BLaER1 treated with 17β-estradiol and CSF1 and Interleukin-3, amounts not matched to agents 10 nM and 100 nM (cell line): Measurements from ENCODE around the gene PRKACB.
"Not testable (repeated sequence)": the region's sequence is repeated elsewhere in the genome, so short reads cannot be mapped to it uniquely, and the experiment has no call there.

ENCODE experiments used
- H3K27ac ChIP-seq, 11 experiments: shearing (Covaris generic); formaldehyde crosslinking; 2 replicates each; pipeline ENCODE4 v1.8.1; 2022
- H3K27me3 ChIP-seq, 11 experiments: shearing (Covaris generic); formaldehyde crosslinking; 2 replicates each; pipeline ENCODE4 v1.8.1; 2022
- H3K36me3 ChIP-seq, 11 experiments: shearing (Covaris generic); formaldehyde crosslinking; 2 replicates each; pipeline ENCODE4 v1.8.1; 2022
- H3K4me1 ChIP-seq, 10 experiments: shearing (Covaris generic); formaldehyde crosslinking; 2 replicates each; pipeline ENCODE4 v1.8.1; 2022
- H3K4me2 ChIP-seq, 11 experiments: shearing (Covaris generic); formaldehyde crosslinking; 2 replicates each; pipeline ENCODE4 v1.8.1; 2022
- H3K4me3 ChIP-seq, 10 experiments: shearing (Covaris generic); formaldehyde crosslinking; 2 replicates each; pipeline ENCODE4 v1.8.1; 2022
- H3K9ac ChIP-seq, 11 experiments: shearing (Covaris generic); formaldehyde crosslinking; 2 replicates each; pipeline ENCODE4 v1.8.1; 2022
- H3K9me3 ChIP-seq, 11 experiments: shearing (Covaris generic); formaldehyde crosslinking; replicated peaks in 1 of 11; 2 replicates each; pipeline ENCODE4 v1.8.1; 2022
- H4K20me1 ChIP-seq, 11 experiments: shearing (Covaris generic); formaldehyde crosslinking; 2 replicates each; pipeline ENCODE4 v1.8.1; 2022
- Cebpa-rat ChIP-seq, 11 experiments: shearing (Covaris generic); IDR thresholded peaks; 2 replicates each; pipeline ENCODE4 v1.8.1; 2022

Gene PRKACB

DNA sequence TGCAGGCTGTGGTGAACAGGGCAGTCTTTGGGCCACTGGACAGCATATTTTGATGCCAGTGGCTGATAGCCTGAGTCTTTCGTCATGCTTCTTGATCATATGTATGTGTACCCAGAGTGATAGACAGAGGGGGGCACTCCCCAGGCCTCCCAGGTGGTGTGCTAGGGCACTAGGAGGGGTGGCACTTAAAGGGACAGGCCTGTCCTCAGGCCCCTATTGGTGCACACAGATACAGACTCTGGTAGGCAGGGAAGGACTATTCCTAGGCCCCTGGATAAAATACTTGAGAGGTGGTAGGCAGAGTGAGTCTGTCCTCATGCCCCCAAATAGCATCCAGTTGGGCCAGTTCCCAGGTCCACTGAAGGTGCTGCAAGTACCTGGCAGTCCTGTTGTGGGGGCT, 80.8 kb downstream of the PRKACB start:
- Histone ChIP-seq H3K4me2 (no peak overlapping the region), H3K9ac (no peak overlapping the region), H3K4me3 (no peak overlapping the region), H3K36me3 (peaks cover 0 to 8% (median 0%) of the 10 kb centered on the region in 11 experiments; a peak in 5 of 22 replicates), H3K27ac (peak overlapping the region in 3 of 11 experiments; percentile 5 to 25 (median 20); a peak in 3 of 22 replicates), H3K4me1 (no peaks in the 10 kb centered on the region), H3K27me3 (no peaks in the 10 kb centered on the region), H4K20me1 (no peaks in the 10 kb centered on the region), H3K9me3 (peaks cover 20 to 29% (median 24%) of the 10 kb centered on the region in 11 experiments; a peak in 20 of 22 replicates)
- no peak for TF ChIP-seq Cebpa-rat (IDR thresholded peaks at IDR 0.05)

DNA sequence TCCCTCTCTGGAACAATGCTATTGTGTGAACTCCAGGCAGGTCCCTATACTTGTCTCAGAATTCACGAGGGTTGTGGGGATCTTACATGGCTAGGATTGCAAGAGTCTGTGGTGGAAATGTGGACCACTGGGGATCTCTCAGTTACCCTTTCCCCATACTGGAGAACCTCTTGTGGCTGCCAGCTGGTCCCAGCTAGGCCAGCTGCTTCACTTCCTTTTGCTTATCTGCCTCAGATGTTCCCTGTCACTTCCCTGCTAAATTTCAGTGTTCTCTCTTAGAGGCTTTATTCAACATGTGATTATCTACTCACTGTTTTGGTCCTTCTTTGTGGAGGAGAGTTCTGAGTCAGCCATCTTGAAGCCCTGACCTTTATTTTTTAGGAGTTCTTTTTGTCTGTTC, 81.6 kb downstream of the PRKACB start:
- H3K4me1 ChIP-seq = no peaks in the 10 kb centered on the region
- H3K27me3 ChIP-seq = no peaks in the 10 kb centered on the region
- no peak overlapping the region for H3K4me2 ChIP-seq
- H3K36me3 ChIP-seq = peaks cover 0 to 8% (median 0%) of the 10 kb centered on the region in 11 experiments; a peak in 5 of 22 replicates
- no peak overlapping the region for H3K4me3 ChIP-seq
- no peak for TF ChIP-seq Cebpa-rat (IDR thresholded peaks at IDR 0.05)
- H3K9ac ChIP-seq = no peak overlapping the region
- no peaks in the 10 kb centered on the region for H4K20me1 ChIP-seq
- peak overlapping the region in 2 of 11 experiments; percentile 5 to 9; a peak in 2 of 22 replicates for H3K27ac ChIP-seq
- peaks cover 20 to 29% (median 23%) of the 10 kb centered on the region in 11 experiments; a peak in 19 of 22 replicates for H3K9me3 ChIP-seq

DNA sequence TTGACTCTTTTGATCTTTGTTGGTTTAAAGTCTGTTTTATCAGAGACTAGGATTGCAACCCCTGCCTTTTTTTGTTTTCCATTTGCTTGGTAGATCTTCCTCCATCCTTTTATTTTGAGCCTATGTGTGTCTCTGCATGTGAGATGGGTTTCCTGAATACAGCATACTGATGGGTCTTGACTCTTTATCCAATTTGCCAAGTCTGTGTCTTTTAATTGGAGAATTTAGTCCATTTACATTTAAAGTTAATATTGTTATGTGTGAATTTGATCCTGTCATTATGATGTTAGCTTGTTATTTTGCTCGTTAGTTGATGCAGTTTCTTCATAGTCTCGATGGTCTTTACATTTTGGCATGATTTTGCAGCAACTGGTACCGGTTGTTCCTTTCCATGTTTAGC, 88.6 kb downstream of the PRKACB start:
- H3K27ac ChIP-seq, H3K9ac ChIP-seq, H3K36me3 ChIP-seq, H3K4me3 ChIP-seq, H3K4me2 ChIP-seq, H3K27me3 ChIP-seq, H3K4me1 ChIP-seq, H4K20me1 ChIP-seq: not testable (repeated sequence)
- peaks cover 0 to 10% (median 4%) of the 10 kb centered on the region in 11 experiments; a peak in 9 of 22 replicates for H3K9me3 ChIP-seq

DNA sequence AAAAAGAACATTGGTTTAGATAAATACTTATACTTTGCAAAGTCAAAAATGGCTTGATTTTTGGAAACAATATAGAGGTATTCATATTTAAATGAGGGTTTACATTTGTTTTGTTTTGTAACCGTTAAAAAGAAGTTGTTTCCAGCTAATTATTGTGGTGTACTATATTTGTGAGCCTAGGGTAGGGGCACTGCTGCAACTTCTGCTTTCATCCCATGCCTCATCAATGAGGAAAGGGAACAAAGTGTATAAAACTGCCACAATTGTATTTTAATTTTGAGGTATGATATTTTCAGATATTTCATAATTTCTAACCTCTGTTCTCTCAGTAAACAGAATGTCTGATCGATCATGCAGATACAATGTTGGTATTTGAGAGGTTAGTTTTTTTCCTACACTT, 92.2 kb downstream of the PRKACB start:
- H3K4me2 ChIP-seq = no peak overlapping the region
- H3K9ac ChIP-seq = no peak overlapping the region
- H3K9me3 ChIP-seq = peaks cover 0 to 10% (median 4%) of the 10 kb centered on the region in 11 experiments; a peak in 9 of 22 replicates
- H3K4me3 ChIP-seq = no peak overlapping the region
- no peaks in the 10 kb centered on the region for H4K20me1 ChIP-seq
- peaks cover 0 to 8% (median 5%) of the 10 kb centered on the region in 11 experiments; a peak in 5 of 22 replicates for H3K36me3 ChIP-seq
- TF ChIP-seq Cebpa-rat (IDR thresholded peaks at IDR 0.05) = no peak
- H3K27me3 ChIP-seq = no peaks in the 10 kb centered on the region
- H3K27ac ChIP-seq = no peak overlapping the region
- peaks cover 0 to 10% (median 0%) of the 10 kb centered on the region in 10 experiments; a peak in 5 of 20 replicates for H3K4me1 ChIP-seq

DNA sequence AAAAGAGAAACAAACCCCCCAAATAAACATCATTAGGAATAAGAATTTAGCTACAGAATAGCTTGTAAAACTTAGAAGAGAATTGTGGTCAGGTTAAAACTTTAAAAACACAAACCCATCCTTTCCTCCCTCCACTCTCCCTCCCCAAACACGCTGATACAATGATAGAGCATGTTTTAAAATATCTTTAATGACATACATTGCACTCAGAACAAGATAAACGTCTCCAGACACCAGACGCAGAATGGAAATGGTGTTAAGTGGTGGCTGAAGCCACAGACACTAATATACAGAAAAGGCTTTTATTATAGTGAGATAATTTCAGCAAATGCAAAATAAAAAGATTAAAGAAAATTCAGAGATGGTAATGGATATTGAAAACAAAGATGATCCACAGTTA, 98.6 kb downstream of the PRKACB start:
- no peak for TF ChIP-seq Cebpa-rat (IDR thresholded peaks at IDR 0.05)
- H4K20me1 ChIP-seq = no peaks in the 10 kb centered on the region
- peaks cover 0 to 7% (median 0%) of the 10 kb centered on the region in 11 experiments; a peak in 1 of 22 replicates for H3K36me3 ChIP-seq
- H3K27me3 ChIP-seq = no peaks in the 10 kb centered on the region
- H3K9me3 ChIP-seq = no peaks in the 10 kb centered on the region
- H3K4me3 ChIP-seq = no peak overlapping the region
- H3K27ac ChIP-seq = no peak overlapping the region
- no peaks in the 10 kb centered on the region for H3K4me1 ChIP-seq
- H3K9ac ChIP-seq = no peak overlapping the region
- H3K4me2 ChIP-seq = no peak overlapping the region

DNA sequence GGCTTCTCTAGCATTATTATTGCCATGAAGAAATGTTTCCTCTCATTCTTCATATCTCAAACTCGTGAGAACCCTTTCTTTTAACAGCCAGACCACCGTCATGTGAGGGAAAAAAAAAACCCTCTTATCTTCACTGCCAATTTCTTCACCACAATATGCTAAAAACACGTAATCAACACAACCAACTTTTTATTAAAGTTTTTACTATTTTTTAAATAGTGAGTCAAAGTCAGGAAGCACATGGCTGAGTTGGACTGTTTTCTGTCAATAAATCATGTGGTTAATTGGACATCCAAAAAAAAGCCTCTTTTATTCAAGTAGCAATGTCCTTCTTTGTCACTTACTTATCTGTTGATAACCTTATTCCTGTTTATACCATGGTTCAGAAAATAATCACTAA, 101.5 kb downstream of the PRKACB start:
- Histone ChIP-seq H3K4me3 (no peak overlapping the region), H3K4me2 (no peak overlapping the region), H3K27ac (no peak overlapping the region), H3K36me3 (no peaks in the 10 kb centered on the region), H3K27me3 (no peaks in the 10 kb centered on the region), H3K4me1 (no peaks in the 10 kb centered on the region), H3K9me3 (no peaks in the 10 kb centered on the region), H3K9ac (no peak overlapping the region), H4K20me1 (no peaks in the 10 kb centered on the region)
- no peak for TF ChIP-seq Cebpa-rat (IDR thresholded peaks at IDR 0.05)

DNA sequence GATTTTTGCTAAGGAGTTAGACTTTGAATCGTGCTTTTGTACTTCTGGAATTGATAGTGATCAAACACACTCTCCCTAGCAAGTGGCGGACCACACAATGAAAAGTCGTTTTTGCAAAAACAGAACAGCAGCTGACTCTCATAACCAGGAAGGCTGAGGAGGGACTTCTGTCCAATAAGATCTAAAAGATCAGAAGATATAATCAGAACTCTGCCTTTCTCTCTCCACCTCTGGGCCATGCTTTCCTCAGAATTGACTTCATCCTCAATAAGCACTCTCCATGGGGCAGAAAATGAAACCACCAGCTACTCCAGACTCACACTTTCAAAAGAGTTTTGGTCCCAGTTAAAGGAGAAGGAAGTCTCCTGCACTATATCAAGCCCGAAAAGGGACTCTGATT, 102.1 kb downstream of the PRKACB start:
- Histone ChIP-seq H3K4me3 (no peak overlapping the region), H3K4me2 (no peak overlapping the region), H3K27me3 (no peaks in the 10 kb centered on the region), H3K4me1 (no peaks in the 10 kb centered on the region), H3K9me3 (0 out of 22 replicates have a peak, but pooled peaks cover 0 to 3% (median 0%) of the 10 kb centered on the region in 11 experiments), H4K20me1 (no peaks in the 10 kb centered on the region), H3K27ac (no peak overlapping the region), H3K36me3 (no peaks in the 10 kb centered on the region), H3K9ac (no peak overlapping the region)
- no peak for TF ChIP-seq Cebpa-rat (IDR thresholded peaks at IDR 0.05)

DNA sequence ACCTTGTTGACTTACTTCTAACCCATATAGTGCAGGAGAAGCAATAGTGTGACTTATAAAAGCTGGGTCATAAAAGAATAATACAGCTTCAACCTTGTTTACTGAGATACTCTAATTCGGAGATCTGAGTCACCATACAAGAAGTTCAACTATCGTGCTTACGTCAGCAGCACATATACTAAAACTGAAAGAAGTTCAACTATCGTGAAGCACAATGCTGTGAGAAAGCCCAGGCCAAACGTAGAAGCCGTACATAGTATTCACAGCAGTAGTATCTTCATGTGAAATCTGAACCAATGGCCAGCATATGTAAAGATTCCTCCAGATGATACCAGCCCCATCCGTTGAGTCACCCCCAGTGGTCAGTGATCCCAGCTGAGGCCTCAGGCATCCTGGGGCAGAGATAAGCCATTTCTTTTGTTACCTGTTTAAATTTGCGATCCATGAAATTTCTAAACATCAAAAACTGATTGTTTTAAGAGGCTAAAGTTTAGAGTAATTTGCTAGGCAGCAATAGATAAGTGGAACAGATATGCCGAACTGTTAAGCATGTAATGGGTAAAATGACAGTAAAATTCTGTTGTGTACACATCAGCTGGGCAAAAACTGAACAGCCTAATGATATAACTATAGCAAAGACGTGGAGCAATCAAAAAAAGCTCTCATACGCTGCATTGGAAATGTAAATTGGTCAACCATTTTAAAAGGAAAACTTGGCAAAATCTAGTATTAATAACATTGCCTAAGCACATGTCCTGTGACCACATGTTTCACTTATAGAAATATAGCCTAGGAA, 103.6 kb downstream of the PRKACB start:
- no peak overlapping the region for H3K9ac ChIP-seq
- H3K27ac ChIP-seq = no peak overlapping the region
- no peak overlapping the region for H3K4me2 ChIP-seq

DNA sequence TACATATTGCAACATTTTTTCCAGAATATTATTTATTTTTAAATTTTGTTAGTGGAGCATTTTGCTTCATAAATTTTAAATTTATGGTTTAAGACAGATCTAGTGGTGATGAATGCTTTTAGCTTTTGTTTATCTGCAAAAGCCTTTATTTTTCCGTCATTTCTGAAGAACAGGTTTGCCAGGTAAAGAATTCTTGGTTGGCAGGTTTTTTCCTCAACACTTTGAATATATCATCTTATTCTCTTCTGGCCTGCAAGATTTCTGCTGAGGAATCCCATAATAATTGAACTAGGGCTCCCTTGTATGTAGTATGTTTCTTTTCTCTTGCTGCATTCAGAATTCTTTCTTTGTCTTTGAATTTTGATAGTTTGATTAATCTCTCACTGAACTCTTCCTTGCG, 106.6 kb downstream of the PRKACB start:
- TF ChIP-seq Cebpa-rat (IDR thresholded peaks at IDR 0.05) = no peak
- no peak overlapping the region for H3K4me2 ChIP-seq
- H3K9ac ChIP-seq = no peak overlapping the region
- no peak overlapping the region for H3K4me3 ChIP-seq
- no peak overlapping the region for H3K27ac ChIP-seq
- H3K27me3 ChIP-seq = no peaks in the 10 kb centered on the region
- H3K9me3 ChIP-seq = 0 out of 22 replicates have a peak, but pooled peaks cover 0 to 3% (median 0%) of the 10 kb centered on the region in 11 experiments
- no peaks in the 10 kb centered on the region for H3K36me3 ChIP-seq
- H3K4me1 ChIP-seq = no peaks in the 10 kb centered on the region
- no peaks in the 10 kb centered on the region for H4K20me1 ChIP-seq

More for the DNA sequence above, 103.6 kb downstream of the PRKACB start:
- Histone ChIP-seq H3K27me3 (no peaks in the 10 kb centered on the region), H3K4me1 (no peaks in the 10 kb centered on the region), H4K20me1 (no peaks in the 10 kb centered on the region), H3K9me3 (0 out of 22 replicates have a peak, but pooled peaks cover 0 to 3% (median 0%) of the 10 kb centered on the region in 11 experiments), H3K36me3 (no peaks in the 10 kb centered on the region), H3K4me3 (no peak overlapping the region)
- TF ChIP-seq Cebpa-rat (IDR thresholded peaks at IDR 0.05) = no peak

DNA sequence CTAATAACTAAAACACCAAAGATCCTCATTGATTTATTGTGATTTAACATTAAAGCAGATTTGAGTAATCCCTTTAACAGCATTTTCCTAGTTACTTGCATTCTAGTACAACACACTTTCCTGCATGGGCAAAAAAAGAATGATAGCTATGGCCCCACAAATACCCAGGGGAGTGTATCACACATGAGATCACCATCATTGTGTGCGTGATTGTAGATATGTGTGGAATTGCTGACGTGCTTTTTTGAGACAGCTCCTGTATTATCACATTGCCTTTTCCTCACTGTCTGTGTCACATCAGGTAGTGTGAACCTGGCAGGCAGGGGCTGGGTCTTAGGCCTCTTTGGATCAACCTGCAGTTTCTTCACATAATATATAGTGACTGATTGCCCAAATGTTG, 109.0 kb downstream of the PRKACB start:
- no peak overlapping the region for H3K4me3 ChIP-seq
- TF ChIP-seq Cebpa-rat (IDR thresholded peaks at IDR 0.05) = no peak
- no peaks in the 10 kb centered on the region for H3K4me1 ChIP-seq
- H3K36me3 ChIP-seq = no peaks in the 10 kb centered on the region
- no peak overlapping the region for H3K4me2 ChIP-seq
- no peaks in the 10 kb centered on the region for H3K27me3 ChIP-seq
- H3K9me3 ChIP-seq = 0 out of 22 replicates have a peak, but pooled peaks cover 0 to 3% (median 0%) of the 10 kb centered on the region in 11 experiments
- H3K9ac ChIP-seq = no peak overlapping the region
- no peak overlapping the region for H3K27ac ChIP-seq
- H4K20me1 ChIP-seq = no peaks in the 10 kb centered on the region
